GM19328 (cell line): ENCODE results near the gene WNT6.
"Not testable (repeated sequence)": the region's sequence is repeated elsewhere in the genome, so short reads cannot be mapped to it uniquely, and the experiment has no call there.

Experiments
- ATAC-seq: cut with Tn5 transposase; IDR thresholded peaks from one replicate; pipeline ENCODE4 v1.9.1; 2021; ENCODE audit warnings: mild to moderate bottlenecking, moderate library complexity; ENCODE audit not compliant: unreplicated experiment

WNT6 gene

DNA sequence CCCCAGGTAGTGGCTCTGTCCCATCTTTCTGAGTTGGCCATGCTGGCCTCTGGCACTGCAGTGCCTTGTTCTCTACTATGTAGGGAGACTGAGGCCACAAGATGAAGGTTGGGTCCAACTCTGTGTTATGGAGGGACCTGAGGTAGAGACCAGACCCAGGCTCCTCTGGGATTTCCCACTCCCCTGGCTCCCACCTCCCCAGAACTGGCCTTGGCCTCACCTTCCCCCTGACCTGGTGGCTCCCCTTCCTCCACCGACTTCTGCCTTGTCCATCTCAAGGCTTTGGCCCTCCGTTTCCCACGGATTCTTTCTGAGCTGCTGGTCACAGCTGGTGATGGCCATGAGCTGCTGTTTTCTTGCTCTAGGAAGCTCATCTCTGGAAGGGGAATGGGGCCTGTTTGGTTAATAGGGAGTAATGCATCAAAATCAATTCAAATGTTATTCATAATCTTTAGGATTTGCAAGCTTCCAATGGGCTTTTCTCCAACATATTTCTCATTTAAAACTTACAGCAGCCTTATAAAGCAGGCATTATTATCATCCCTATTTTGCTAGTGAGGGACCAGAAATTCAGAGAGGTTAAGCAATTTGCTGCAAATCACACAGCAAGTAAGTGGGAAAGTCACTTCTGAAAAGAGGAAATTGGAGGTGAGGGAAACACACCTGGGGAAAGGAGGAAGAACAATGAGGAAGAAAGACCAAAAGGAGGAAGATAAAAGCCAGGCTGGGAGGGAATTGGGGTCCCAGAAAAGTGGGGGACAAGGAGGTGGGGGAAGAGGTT lies 28.9 kb upstream of the WNT6 start:
- no peak for ATAC-seq

DNA sequence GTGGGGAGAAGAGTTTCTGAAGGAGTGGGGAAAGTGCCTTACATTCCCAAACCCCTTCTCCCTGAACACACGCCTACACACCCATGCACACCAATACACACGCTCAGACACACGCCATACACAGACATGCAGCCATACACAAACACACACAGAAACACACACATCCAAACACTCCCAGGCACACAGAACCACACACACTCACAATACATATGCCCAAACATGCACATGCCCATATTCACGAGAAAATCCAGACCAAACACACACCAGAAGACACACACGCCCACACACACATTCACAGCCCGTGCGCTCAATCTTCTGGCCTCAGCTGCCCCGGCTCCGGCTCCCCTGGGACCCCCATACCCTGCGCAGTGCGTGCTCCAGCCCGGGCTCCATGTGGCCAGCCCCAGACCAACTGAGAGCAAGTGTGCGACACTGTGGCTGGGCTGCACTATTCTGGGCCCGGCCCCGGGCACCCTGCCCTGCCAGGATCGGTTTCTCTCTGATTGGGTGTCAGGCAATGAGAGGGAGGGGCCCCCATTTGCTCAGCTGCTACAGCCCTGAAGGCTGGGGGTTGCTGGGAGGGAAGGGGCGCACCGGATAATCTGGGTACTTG lies 28.1 kb upstream of the WNT6 start, which contains the start of gene PRKAG3:
TSS of gene PRKAG3 (minus strand) at position 426 of the 613 bp plus-strand sequence.
- ATAC-seq = no peak

DNA sequence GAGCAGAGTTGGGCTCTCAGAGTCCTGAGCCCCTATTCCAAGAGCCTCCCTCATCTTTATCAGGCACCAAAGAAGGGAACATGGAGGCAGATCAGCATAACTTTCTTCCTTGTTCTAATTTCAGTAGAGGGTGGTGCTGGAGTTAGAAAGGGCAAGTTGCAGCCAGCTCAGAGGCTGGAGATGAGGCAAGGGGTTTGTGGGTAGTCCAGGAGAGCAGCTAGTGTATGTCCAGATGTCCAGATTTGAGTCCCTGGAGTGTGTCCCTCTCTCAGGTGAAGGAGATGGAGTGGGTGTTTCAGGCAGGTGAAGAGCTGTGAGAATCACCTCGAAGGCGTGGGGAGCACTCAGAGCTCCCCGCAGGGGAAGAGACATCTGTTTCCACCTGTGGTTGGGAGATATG lies 27.5 kb upstream of the WNT6 start:
- no peak for ATAC-seq

DNA sequence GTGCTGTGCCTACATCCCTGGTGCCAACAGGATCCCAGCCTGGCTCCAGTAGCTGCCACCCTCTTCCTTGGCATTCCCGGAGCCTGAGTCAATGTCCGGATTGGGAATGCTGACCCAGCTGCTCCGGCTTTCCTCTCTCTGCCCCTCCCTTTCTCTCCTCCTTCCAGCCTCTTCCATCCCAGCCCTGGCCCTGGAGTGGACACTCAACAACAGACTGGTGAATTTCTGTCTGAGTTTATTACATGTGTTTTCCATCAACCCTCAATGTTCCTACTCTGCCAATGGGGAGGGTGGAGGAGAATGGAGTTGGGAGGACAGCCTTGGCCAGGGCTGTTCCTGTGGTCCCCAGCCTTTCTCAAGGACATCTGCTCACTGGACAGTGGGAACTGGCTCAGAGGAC lies 27.1 kb upstream of the WNT6 start:
- no peak for ATAC-seq

DNA sequence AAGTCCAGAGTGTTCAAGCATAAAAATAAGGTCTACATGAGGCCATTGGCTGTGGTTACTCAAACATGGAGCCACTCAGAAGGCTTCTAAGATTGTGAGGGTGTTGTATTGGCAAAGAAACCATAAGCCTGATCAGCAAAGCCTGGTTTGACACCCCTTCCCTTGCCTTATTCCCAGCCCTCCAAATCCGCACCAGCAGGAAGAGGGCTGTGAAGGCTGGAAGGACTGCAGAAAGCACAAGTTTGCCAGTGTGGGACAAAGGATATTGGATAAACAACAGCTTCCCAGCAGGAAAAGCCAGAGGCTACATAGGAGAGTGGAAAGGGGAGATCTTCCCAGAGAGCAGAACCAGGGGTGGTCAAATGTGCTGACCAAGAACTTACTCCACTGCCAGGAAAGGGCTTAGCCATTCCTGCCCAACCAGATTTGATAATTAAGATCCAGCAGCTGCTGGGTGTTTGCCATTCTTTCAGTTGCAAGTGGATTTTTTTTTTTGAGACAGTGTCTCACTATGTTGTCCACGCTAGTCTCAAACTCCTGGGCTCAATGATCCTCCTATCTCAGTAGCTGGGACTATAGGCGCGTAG lies 26.5 kb upstream of the WNT6 start:
- no peak for ATAC-seq

DNA sequence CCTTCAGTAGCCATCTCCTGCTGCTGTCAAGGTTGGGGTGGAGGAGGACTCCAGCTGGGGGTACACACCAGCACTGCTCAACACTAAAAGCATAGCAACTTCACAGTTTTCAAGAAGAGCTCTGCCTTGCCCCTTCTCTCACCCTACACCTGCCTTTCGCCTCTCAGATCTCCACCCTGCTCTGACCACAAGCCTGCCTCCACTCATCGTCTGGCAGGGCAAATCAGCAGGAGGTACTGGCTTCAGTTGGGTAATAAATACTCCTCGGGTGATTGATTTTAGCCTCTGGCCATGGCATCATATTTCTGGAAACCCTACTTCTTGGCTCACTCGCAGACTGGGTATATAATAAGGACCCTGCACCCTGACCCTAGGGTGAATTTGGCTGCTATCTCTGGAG lies 24.9 kb upstream of the WNT6 start:
- ATAC-seq = no peak

DNA sequence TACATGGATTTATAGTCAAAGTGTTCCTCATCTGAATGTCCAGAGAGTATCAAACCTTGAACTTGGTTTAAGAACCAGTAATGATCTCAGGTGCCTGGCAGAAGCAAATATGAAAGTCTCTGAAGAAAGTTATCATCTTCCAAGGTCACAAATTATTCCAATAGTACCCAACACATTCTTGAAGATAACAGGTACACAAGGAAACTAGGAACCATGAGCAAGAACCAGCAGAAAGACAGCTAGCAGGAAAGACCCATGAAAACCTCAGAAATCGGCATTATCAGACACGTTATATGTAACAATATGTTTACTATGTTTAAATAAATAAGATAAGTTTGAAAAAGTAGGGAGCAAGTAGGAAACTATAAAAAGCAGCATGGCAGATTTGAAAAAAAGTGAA lies 22.1 kb upstream of the WNT6 start:
- no peak for ATAC-seq

DNA sequence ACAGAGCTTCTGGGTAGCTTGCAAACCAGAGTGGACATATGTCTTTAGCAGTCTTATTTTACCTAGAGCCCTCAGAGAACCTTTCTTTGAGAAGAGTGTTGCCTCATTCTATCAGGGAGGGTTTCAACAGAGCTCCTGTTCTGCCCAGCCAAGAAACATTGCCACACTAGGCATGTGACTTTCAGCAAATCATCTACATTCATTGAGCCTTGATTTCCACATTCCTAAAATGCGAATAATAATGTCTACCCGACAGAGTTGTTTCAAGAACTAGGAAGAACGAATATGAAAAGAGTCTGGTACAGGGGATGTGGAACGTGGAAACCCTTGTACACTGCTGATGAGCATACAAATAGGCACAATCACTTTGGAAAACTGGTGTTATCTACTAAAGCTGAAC lies 20.2 kb upstream of the WNT6 start:
- ATAC-seq = no peak

DNA sequence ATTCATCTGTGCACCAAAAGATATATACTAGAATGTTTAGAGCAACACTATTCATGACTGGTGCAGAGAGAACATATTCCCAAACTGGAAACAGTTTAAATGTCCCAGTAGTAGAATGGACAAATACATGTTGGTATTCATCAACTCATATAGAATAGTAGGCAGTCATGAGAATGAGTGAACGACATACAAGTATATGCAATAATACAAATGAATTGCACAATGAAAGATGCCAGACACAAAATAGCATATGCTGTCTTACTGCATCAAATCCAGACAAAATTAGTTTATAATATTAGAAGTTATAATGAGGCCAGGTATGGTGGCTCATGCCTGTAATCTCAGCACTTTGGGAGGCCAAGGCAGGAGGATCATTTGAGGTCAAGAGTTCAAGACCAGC lies 19.7 kb upstream of the WNT6 start:
- no peak for ATAC-seq

DNA sequence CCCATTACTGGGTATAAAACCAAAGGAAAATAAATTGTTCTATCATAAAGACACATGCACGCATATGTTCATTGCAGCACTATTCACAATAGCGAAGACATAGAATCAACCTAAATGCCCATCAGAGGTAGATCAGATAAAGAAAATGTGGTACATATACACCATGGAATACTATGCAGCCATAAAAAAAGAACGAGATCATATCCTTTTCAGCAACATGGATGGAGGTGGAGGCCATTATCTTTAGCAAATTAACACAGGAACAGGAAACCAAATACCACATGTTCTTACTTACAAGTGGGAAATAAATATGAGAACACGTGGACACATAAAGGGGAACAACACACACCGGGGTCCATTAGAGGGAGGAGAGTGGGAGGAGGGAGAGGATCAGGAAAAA lies 15.3 kb upstream of the WNT6 start:
- ATAC-seq = not testable (repeated sequence)

DNA sequence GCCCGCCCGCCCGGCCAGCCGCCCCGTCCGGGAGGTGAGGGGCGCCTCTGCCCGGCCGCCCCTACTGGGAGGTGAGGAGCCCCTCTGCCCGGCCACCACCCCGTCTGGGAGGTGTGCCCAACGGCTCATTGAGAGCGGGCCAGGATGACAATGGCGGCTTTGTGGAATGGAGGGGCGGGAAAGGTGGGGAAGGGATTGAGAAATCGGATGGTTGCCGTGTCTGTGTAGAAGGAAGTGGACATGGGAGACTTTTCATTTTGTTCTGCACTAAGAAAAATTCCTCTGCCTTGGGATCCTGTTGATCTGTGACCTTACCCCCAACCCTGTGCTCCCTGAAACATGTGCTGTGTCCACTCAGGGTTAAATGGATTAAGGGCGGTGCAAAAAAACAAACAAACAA lies 12.6 kb upstream of the WNT6 start:
- not testable (repeated sequence) for ATAC-seq

DNA sequence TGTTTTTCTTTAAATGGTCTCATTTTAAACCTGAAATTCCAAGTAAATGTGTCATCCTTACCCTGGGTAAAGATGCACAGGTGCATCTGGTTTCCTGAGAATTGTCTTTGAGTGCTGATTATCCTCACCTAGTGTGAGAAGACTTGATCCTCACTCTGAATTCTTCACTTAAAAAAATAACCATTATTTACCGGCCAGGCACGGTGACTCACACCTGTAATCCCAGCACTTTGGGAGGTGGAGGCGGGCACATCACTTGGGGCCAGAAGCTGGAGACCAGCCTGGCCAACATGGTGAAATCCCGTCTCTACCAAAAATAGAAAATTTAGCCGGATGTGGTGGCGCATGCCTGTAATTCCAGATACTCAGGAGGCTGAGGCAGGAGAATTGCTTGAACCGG lies 9.9 kb upstream of the WNT6 start:
- ATAC-seq = no peak

DNA sequence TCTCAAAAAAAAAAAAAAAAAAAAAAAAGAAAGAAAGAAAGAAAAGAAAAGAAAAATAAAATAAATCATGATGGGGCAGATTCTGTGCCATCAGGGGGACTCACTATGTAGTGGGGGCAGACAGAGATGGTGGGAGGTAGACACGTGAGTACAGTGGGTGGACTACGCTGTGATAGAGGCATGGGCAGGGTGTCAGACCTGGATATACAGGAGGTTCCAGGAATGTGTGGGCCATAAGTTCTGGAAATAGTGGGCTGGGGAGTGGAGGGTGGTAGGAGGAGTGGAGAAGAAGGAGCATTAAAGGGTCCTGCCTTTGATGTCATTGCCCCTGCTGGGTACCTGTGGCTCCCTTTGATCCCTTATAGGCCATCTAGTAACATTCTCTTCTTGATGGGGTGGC lies 8.8 kb upstream of the WNT6 start:
- ATAC-seq = no peak

DNA sequence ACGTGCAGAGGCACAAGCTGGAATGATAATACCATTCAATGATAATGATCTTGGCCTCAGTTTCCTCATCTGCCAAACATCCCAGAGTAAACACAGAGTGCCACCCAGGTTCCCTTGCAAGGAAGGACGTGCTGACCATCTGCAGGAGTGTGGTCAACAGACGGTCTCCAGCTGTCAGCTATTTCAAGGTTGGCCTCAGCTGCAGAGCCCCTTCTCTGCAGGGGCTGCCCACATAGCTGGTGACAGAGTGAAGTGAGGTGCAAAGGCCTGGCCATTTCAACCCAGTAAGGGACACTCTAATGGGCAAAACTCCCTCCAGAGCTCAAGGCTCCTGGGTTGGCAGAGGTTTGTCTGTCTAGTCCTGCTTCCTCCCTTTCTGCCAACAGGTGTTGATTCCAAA lies 8.3 kb upstream of the WNT6 start:
- no peak for ATAC-seq

DNA sequence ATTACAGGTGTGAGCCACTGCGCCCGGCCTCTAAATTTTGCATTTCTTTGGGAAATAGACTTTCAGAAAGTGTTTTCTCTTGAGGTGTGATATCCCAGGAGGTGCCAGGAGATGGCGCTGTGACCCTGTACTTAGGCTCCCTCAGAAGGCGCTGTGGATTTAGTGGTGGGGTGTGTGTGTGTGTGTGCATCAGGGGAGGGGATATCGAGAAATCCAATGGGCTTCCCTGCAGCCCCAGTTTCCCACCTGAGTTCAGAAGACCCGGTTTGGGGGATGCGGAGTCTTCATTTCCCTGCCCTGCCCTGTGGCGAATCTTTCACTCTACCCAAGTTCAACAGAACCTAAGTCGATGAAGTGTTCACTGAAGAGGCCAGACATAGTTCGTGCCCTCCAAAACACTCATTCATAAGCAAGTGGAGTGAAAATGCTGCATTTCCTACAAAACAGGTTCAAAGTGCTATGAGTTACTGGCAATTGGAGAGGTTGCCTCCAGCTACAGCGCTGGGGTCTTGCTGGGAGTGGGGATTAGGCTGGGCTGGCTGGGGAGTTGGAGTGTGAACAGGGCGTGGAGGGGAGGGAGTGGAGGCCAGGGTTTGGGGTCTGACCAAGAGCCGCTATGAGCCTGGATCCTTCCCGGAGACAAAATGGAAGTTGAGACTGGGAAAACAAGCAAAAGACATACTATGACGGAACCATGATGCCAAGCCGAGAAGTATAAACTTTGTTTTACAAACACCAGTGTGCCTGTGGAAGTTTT lies 6.5 kb upstream of the WNT6 start:
- no peak for ATAC-seq

DNA sequence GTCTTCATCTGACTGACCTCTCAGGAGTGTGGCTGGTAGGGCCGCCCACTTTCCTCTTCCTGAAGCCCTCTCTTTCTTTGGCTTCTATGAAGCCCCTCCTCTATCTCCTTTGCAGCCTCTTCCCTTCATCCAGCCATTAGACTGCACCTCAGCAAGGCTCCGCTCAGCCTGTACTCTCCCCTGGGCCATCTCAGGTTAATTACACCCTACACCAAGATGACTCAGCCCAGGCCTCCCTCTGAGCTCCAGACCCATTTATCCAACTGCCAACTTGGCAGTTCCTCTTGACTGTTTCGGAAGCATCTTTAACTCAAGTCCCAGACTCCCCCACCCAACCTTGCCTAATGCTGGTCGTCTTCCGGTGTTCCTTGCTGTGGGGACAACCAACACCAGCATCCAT lies 5.8 kb upstream of the WNT6 start:
- no peak for ATAC-seq

DNA sequence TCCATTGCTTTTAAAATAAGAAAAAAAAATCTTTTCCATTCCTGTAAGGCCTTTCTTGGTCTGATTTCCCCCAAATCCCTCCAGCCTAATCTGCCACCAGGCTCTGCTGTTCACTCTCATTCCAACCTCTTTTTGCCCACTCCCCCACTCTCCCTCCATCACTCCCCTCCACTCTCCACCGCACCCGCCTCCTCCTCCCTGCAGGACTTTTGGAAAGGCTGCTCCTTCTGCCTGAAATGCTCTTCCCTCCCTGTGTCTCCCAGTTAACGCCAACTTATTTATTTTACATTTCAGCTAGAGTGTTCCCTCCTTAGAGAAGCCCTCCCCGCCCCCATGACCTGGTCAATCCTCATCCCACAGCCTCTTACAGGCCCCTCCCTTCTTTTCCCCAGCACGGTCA lies 4.7 kb upstream of the WNT6 start:
- ATAC-seq = no peak

DNA sequence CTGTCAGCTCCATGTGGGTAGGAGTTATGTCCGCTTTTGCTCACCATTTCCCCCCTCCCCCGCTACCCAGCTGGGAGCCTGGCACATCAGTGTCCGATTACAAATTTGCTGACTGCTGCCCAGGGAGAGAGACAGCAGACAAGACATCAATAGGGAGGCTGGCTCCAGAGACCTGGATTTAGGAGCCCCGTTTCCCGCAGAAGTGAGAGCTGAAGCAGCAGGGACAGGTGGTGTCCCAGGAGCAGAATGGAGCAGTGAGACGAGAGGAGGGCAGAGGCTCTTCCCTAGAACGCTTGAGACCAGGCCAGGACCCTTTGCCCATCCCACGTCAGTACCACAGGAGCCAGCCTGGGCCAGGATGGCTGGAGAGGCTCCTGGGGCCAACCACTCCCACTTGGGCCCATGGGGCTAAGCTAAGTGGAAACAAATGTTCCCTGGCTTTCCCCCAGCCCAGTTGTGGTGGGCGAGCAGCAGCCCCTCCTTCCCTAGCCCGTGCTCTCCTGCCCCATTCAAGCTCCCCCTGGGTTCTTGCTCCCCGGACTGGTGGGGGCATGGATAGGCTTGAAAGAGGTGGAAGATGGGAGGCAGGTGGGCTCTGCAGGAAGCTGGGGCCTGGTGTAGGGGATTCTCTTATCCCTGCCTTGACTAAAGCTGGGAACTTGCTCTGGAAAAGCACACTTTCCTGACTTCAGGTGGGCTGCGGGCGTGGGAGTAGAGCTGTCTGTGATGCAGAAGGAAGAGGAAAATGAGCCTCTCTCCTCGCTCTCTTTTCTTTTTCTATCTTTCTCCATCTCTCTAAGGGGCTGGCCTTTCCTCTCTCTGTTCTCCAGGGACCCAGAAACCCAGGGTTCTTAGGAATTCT lies 4.1 kb upstream of the WNT6 start:
- no peak for ATAC-seq

DNA sequence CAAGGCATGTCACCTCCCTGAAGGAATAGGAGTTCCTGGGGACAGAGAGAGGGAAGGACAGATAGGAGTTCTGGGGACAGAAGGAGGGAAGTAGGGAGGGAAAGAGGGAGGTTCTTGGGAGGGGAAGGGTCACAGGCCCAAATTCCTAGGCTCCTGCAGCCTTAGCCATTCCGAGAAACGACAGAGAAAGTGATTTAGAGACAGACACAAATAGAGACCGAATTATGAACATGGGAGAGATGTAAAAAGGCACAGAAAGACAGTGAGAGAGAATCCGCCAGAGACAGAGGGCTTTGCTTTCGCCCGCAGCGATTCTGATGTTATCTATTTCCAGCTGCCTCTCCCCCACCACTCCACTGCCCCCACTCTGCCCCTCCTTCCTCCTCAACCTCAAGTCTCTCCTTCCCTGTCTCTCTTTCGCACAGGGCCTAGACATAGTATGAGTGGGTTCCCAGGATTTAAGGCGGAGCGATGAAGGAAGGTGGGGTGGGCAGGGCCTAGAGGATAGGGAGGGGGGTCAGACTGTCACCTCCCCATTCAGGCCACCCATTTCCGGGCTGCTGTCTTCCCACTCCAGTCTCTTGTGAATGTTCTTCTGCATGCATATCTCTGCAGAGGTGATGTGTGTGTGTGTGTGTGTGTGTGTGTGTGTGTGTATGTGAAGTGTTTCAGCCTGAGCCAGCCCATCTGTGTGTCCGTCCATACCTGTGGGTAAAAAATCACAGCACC lies 3.3 kb upstream of the WNT6 start:
- no peak for ATAC-seq

DNA sequence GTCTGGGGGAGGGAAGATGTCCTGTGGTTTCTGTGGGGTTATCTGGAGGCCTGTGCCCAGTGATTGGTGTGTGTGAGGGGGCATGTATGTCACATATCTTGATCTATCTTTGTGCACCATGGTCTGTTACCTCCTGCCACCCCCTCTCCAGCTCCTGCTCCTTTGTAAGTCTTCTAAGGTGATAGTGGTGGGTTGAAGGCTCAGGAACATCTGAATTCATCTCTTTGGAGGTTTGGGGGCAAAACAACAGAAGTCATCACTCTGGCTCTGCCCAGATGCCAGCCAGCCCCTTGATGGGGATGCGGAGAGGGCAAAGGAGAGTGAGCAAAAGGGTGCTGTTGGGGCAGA lies 2.7 kb upstream of the WNT6 start:
- ATAC-seq = no peak
